KMS-11 (cell line): ENCODE measurements around the gene RDH5.

Source experiments
- H2AFZ ChIP-seq: fragments of 200-600 bp; sonication (generic); 2 replicates; pipeline ENCODE4 v1.6.1; 2016; ENCODE audit warnings: antibody characterized with exemption, mixed run types, low read depth
- H3K27ac ChIP-seq: fragments of 200-600 bp; sonication (generic); 2 replicates; pipeline ENCODE4 v1.6.1; 2016; ENCODE audit warnings: mild to moderate bottlenecking, mixed run types
- H3K27me3 ChIP-seq: fragments of 200-600 bp; sonication (generic); 2 replicates; pipeline ENCODE4 v1.6.1; 2017; ENCODE audit warnings: mild to moderate bottlenecking, low read depth, mixed run types, moderate library complexity; ENCODE audit not compliant: insufficient read depth
- H3K36me3 ChIP-seq: fragments of 200-600 bp; sonication (generic); 2 replicates; pipeline ENCODE4 v1.6.1; 2017; ENCODE audit warnings: mild to moderate bottlenecking, mixed run types; ENCODE audit not compliant: insufficient read depth
- H3K4me1 ChIP-seq: fragments of 200-600 bp; sonication (generic); 2 replicates; pipeline ENCODE4 v1.6.1; 2016; ENCODE audit warnings: mild to moderate bottlenecking, low read depth, mixed run types; ENCODE audit not compliant: poor library complexity, severe bottlenecking
- H3K4me2 ChIP-seq: fragments of 200-600 bp; sonication (generic); 2 replicates; pipeline ENCODE4 v1.7.0; 2016; ENCODE audit warnings: mild to moderate bottlenecking, mixed run types
- H3K4me3 ChIP-seq: fragments of 200-600 bp; sonication (generic); IDR thresholded peaks from 2 replicates; pipeline ENCODE4 v1.6.1; 2017; ENCODE audit warnings: low read depth, low read length, mixed read lengths; ENCODE audit not compliant: insufficient read depth
- H3K79me2 ChIP-seq: fragments of 200-600 bp; sonication (generic); 2 replicates; pipeline ENCODE4 v1.6.1; 2016; ENCODE audit warnings: low read depth, mixed run types; ENCODE audit not compliant: insufficient read depth
- H3K9ac ChIP-seq: fragments of 200-600 bp; sonication (generic); 2 replicates; pipeline ENCODE4 v1.6.1; 2016; ENCODE audit warnings: mild to moderate bottlenecking, mixed run types
- H4K20me1 ChIP-seq: fragments of 200-600 bp; sonication (generic); 2 replicates; pipeline ENCODE4 v1.6.1; 2016; ENCODE audit warnings: mild to moderate bottlenecking, mixed run types; ENCODE audit not compliant: insufficient read depth
- CTCF ChIP-seq: fragments of 200-600 bp; sonication (generic); conservative IDR thresholded peaks from 2 replicates; pipeline ENCODE4 v1.6.1; 2017; ENCODE audit warnings: low read depth, mild to moderate bottlenecking, antibody characterized with exemption, low read length, moderate library complexity, mixed read lengths

The RDH5 gene

DNA sequence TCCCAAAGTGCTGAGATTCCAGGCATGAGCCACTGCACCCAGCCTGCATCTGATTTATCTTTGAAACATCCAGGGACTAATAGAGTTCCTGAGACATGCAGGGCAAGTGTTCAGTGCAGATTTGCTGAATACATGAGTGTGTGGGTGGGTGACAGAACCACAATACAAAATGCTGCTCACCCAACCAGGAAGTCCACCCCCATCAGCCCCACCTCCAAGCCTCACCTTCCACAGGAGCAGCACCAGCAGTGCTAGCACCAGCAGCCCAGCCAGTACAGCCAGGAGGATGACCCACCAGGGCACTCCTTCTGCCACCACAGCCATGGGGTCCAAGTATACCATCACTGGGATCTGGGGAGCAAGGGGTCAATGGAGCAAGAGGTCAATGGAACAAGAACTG, 32.4 kb upstream of the RDH5 start:
- Histone ChIP-seq H3K4me1 (no peaks in the 10 kb centered on the region), H3K9ac (no peak overlapping the region), H2AFZ (no peak overlapping the region), H3K4me3 (no peak overlapping the region), H3K27ac (no peak overlapping the region), H3K4me2 (no peak overlapping the region), H4K20me1 (no peaks in the 10 kb centered on the region), H3K79me2 (no peaks in the 10 kb centered on the region), H3K27me3 (no peaks in the 10 kb centered on the region; the same call in 1 of the 2 replicates), H3K36me3 (no peaks in the 10 kb centered on the region)
- no peak for TF ChIP-seq CTCF

- H3K4me2 ChIP-seq = no peak overlapping the region
- H3K36me3 ChIP-seq = no peaks in the 10 kb centered on the region
- no peak overlapping the region for H2AFZ ChIP-seq
- H4K20me1 ChIP-seq = no peaks in the 10 kb centered on the region
- no peak overlapping the region for H3K27ac ChIP-seq
- TF ChIP-seq CTCF = no peak
- no peaks in the 10 kb centered on the region for H3K4me1 ChIP-seq
- no peak overlapping the region for H3K9ac ChIP-seq
- no peaks in the 10 kb centered on the region for H3K79me2 ChIP-seq
- no peak overlapping the region for H3K4me3 ChIP-seq
- no peaks in the 10 kb centered on the region; the same call in 1 of the 2 replicates for H3K27me3 ChIP-seq
Observed at GRCh38 chr12:55688716-55689655, 31.2 kb upstream of the RDH5 start.

- Histone ChIP-seq H3K4me1 (no peaks in the 10 kb centered on the region), H2AFZ (no peak overlapping the region), H3K27ac (no peak overlapping the region), H4K20me1 (no peaks in the 10 kb centered on the region), H3K36me3 (no peaks in the 10 kb centered on the region), H3K27me3 (peaks cover 6% of the 10 kb centered on the region; the same call in 1 of the 2 replicates), H3K4me3 (no peak overlapping the region), H3K79me2 (no peaks in the 10 kb centered on the region), H3K4me2 (no peak overlapping the region), H3K9ac (no peak overlapping the region)
- TF ChIP-seq CTCF = no peak
Observed at GRCh38 chr12:55692631-55693322, 27.4 kb upstream of the RDH5 start.

DNA sequence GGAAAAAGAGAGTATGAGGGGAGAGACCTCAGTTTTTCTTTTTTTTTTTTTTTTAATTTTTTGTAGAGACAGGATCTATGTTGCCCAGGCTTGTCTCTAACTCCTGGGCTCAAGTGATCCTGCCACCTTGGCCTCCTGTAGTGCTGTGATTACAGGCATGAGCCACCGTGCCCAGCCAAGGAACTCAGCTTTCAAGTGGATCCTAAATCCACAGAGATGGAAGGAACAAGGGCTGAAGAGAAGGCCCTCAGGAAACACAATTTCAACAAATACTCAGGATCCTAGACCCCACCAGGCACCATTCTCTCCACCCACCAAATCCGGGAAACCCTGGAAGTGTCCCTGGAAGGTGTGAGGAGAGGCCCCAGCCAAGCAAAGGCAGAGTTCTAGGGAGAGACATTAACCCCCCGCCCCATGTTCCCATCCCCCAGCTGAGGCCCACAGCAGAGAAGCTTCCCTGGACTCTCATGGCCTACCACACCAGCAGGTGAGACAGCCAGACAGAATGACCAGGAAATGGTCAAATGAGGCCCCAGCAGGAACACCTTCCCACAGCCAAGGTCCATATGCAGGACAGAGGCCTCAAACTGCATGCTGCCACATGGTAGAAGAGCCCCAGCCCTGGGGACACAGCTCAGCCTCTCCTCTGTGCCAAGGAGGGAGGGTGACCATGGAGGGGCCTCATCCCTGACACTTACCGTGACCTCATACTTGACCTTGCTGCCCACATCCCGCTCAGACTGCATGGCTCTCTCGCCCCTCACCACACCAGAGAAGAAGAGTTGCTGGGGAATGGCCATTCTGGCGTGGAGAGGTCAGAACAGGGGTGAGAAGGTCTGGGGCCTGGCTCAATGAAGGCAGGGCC, 26.6 kb upstream of the RDH5 start:
- Histone ChIP-seq H3K4me2 (no peak overlapping the region), H4K20me1 (no peaks in the 10 kb centered on the region), H3K27me3 (peaks cover 6% of the 10 kb centered on the region; the same call in 1 of the 2 replicates), H3K9ac (no peak overlapping the region), H3K27ac (no peak overlapping the region), H3K36me3 (no peaks in the 10 kb centered on the region), H2AFZ (no peak overlapping the region), H3K79me2 (no peaks in the 10 kb centered on the region), H3K4me1 (no peaks in the 10 kb centered on the region), H3K4me3 (no peak overlapping the region)
- TF ChIP-seq CTCF = no peak
